ENCODE measurements around the gene PCDHGB5.
"Not testable (repeated sequence)": the region's sequence is repeated elsewhere in the genome, so short reads cannot be mapped to it uniquely, and the experiment has no call there.

The PCDHGB5 gene

GRCh38 chr5:141412854-141413539 lies 15.2 kb downstream of the PCDHGB5 start, which contains the start of gene PCDHGA10:
Gene PCDHGA10 (plus strand): TSS chr5:141412987. CDS start chr5:141413176, 189 bp downstream.
- peak; percentile 58 for DNase-seq (ENCODE audit: low spot score)

GRCh38 chr5:141413540-141414069 lies 15.9 kb downstream of the PCDHGB5 start:
- DNase-seq (ENCODE audit: low spot score), result no peak

GRCh38 chr5:141414548-141415274 lies 17.0 kb downstream of the PCDHGB5 start:
- not testable (repeated sequence) for DNase-seq (ENCODE audit: low spot score)

GRCh38 chr5:141415275-141415618 lies 17.5 kb downstream of the PCDHGB5 start:
- not testable (repeated sequence) for DNase-seq (ENCODE audit: low spot score)

GRCh38 chr5:141417494-141418172 lies 19.9 kb downstream of the PCDHGB5 start, which contains the start of gene PCDHGB7:
Gene PCDHGB7 (plus strand): TSS chr5:141417677. CDS start chr5:141417860, 183 bp downstream.
- peak; percentile 76 for DNase-seq (ENCODE audit: low spot score)

- no peak for DNase-seq (ENCODE audit: low spot score)
Observed at GRCh38 chr5:141419074-141419880, 21.5 kb downstream of the PCDHGB5 start.

- peak; percentile 56 for DNase-seq (ENCODE audit: low spot score)
Observed at GRCh38 chr5:141420855-141421488, 23.2 kb downstream of the PCDHGB5 start, which contains the start of gene PCDHGA11. Gene PCDHGA11 (plus strand): TSS chr5:141421051. CDS start chr5:141421228, 177 bp downstream.

- DNase-seq (ENCODE audit: low spot score), result no peak
Observed at GRCh38 chr5:141421489-141421855, 23.7 kb downstream of the PCDHGB5 start.

- no peak for DNase-seq (ENCODE audit: low spot score)
Observed at GRCh38 chr5:141422742-141423291, 25.1 kb downstream of the PCDHGB5 start.

- DNase-seq (ENCODE audit: low spot score), result no peak
Observed at GRCh38 chr5:141427783-141428426, 30.2 kb downstream of the PCDHGB5 start.

- peak; percentile 83 for DNase-seq (ENCODE audit: low spot score)
Observed at GRCh38 chr5:141430332-141431113, 32.8 kb downstream of the PCDHGB5 start, which contains the start of gene PCDHGA12. Gene PCDHGA12 (plus strand): TSS chr5:141430507. CDS start chr5:141430760, 253 bp downstream.

GRCh38 chr5:141431286-141431685 lies 33.5 kb downstream of the PCDHGB5 start:
- peak; percentile 42 for DNase-seq (ENCODE audit: low spot score)

- DNase-seq (ENCODE audit: low spot score), result not testable (repeated sequence)
Observed at GRCh38 chr5:141432308-141432707, 34.6 kb downstream of the PCDHGB5 start.

- DNase-seq (ENCODE audit: low spot score), result not testable (repeated sequence)
Observed at GRCh38 chr5:141432726-141433125, 35.0 kb downstream of the PCDHGB5 start.

GRCh38 chr5:141434006-141434405 lies 36.3 kb downstream of the PCDHGB5 start:
- no peak for DNase-seq (ENCODE audit: low spot score)

GRCh38 chr5:141437221-141437620 lies 39.5 kb downstream of the PCDHGB5 start:
- no peak for DNase-seq (ENCODE audit: low spot score)

GRCh38 chr5:141439411-141440141 lies 41.8 kb downstream of the PCDHGB5 start:
- DNase-seq (ENCODE audit: low spot score), result no peak

- DNase-seq (ENCODE audit: low spot score), result no peak
Observed at GRCh38 chr5:141440341-141440740, 42.6 kb downstream of the PCDHGB5 start.
